ENCODE data around the gene GSTT2B. TPM values are rescaled to one million over a fixed set of nuclear protein-coding genes. Genes with fewer than 3 reads are reported as not detected.
"Not testable (repeated sequence)": the region's sequence is repeated elsewhere in the genome, so short reads cannot be mapped to it uniquely, and the experiment has no call there.

GSTT2B gene
- total RNA-seq, 2 experiments from 2014 or later, result not detected

DNA sequence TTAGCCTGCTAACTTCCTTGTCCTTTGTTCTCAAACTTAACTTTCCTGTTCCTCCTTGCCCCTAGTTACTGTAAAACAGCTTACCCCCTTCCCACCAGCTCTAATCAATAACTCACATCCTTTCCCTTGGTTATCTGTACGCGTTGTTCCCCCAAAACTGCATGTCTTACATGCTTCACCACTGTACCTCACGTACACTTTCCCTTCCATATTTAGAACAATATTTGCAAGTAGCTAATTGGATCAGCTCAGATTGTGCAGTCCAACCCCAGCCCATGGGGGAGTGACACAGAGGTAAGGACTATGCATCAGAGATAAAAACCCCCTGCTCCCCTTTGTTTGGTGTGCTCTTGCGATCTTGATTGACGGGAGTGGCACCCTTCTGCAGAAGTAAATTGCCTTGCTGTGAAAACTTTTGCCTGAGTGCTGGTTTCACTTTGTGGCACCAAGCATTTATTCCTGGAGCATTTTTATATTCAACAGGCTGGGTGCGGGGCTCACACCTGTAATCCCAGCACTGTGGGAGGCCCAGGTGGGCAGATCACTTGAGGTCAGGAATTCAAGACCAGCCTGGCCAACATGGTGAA is 35.9 kb downstream of the GSTT2B start:
- ChIA-PET CTCF (ENCODE audit: unreplicated experiment) (no interaction called here), POLR2A (no interaction called here)
- Histone ChIP-seq H3K79me2 (ENCODE audit: insufficient read depth, low read depth, low read length) (no peaks in the 10 kb centered on the region), H3K27ac (ENCODE audit: low read depth, low read length, poor library complexity, severe bottlenecking) (no peak overlapping the region), H3K4me3 (ENCODE audit: low read depth, low read length, poor library complexity, severe bottlenecking) (no peak overlapping the region), H3K4me1 (ENCODE audit: insufficient read depth, low read length, poor library complexity, severe bottlenecking) (peaks cover 21% of the 10 kb centered on the region), H3K36me3 (ENCODE audit: insufficient read depth, low read length) (peaks cover 70% of the 10 kb centered on the region), H4K20me1 (ENCODE audit: insufficient read depth, low read length) (no peaks in the 10 kb centered on the region), H2AFZ (ENCODE audit: low read length) (no peak overlapping the region), H3K9me2 (ENCODE audit: insufficient read depth, low read length) (no peaks in the 10 kb centered on the region), H3K4me2 (ENCODE audit: low read length) (no peak overlapping the region), H3K9me3 (ENCODE audit: low read length) (peaks cover 20% of the 10 kb centered on the region)
- no peak for TF ChIP-seq EZH2phosphoT487 (IDR thresholded peaks at IDR 0.05; ENCODE audit: borderline replicate concordance, low read depth, low read length)
- TF ChIP-seq, protein P1, sequence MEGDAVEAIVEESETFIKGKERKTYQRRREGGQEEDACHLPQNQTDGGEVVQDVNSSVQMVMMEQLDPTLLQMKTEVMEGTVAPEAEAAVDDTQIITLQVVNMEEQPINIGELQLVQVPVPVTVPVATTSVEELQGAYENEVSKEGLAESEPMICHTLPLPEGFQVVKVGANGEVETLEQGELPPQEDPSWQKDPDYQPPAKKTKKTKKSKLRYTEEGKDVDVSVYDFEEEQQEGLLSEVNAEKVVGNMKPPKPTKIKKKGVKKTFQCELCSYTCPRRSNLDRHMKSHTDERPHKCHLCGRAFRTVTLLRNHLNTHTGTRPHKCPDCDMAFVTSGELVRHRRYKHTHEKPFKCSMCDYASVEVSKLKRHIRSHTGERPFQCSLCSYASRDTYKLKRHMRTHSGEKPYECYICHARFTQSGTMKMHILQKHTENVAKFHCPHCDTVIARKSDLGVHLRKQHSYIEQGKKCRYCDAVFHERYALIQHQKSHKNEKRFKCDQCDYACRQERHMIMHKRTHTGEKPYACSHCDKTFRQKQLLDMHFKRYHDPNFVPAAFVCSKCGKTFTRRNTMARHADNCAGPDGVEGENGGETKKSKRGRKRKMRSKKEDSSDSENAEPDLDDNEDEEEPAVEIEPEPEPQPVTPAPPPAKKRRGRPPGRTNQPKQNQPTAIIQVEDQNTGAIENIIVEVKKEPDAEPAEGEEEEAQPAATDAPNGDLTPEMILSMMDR (conservative IDR thresholded peaks at IDR 0.05; ENCODE audit: low read length), result no peak
- intact Hi-C loops (cut with micrococcal nuclease; ENCODE audit: unreplicated experiment), result no loop called here
- no TSS peak for BruUV-seq (replicated peaks)
- DNase-seq (ENCODE audit: low spot score), result no peak

DNA sequence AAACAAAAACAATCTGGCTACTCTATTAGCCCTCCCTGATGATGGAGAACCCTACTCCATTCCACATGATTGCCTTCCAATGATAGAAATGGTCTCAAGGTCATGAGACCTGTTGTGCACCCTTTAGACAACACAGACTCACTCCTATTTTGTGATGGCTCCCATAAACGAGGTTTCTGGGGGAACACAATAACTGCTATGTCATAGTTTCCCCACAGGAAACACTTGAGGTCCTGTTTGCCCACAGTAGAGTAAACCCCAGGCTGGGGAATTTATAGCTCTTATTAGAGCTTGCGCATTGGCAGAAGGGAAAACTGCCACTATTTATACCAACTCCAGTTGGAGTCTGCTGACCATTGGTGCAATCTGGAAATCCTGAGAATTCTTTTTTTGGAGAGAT is 38.1 kb downstream of the GSTT2B start:
- H3K4me1 ChIP-seq (ENCODE audit: insufficient read depth, low read length, poor library complexity, severe bottlenecking), result peaks cover 2% of the 10 kb centered on the region
- H3K36me3 ChIP-seq (ENCODE audit: insufficient read depth, low read length), result peaks cover 67% of the 10 kb centered on the region
- no peak for DNase-seq (ENCODE audit: low spot score)
- H3K4me3 ChIP-seq (ENCODE audit: low read depth, low read length, poor library complexity, severe bottlenecking), result no peak overlapping the region
- CTCF ChIA-PET (ENCODE audit: unreplicated experiment), result no interaction called here
- no peak overlapping the region for H3K4me2 ChIP-seq (ENCODE audit: low read length)
- POLR2A ChIA-PET, result no interaction called here
- H3K27ac ChIP-seq (ENCODE audit: low read depth, low read length, poor library complexity, severe bottlenecking), result no peak overlapping the region
- TF ChIP-seq, protein P1 (conservative IDR thresholded peaks at IDR 0.05; ENCODE audit: low read length), result no peak
- no peak for TF ChIP-seq EZH2phosphoT487 (IDR thresholded peaks at IDR 0.05; ENCODE audit: borderline replicate concordance, low read depth, low read length)
- no peaks in the 10 kb centered on the region for H3K9me2 ChIP-seq (ENCODE audit: insufficient read depth, low read length)
- H4K20me1 ChIP-seq (ENCODE audit: insufficient read depth, low read length), result no peaks in the 10 kb centered on the region
- peaks cover 20% of the 10 kb centered on the region for H3K9me3 ChIP-seq (ENCODE audit: low read length)
- BruUV-seq (replicated peaks), result no TSS peak
- intact Hi-C loops (cut with micrococcal nuclease; ENCODE audit: unreplicated experiment), result no loop called here
- no peak overlapping the region for H2AFZ ChIP-seq (ENCODE audit: low read length)
- H3K79me2 ChIP-seq (ENCODE audit: insufficient read depth, low read depth, low read length), result no peaks in the 10 kb centered on the region

DNA sequence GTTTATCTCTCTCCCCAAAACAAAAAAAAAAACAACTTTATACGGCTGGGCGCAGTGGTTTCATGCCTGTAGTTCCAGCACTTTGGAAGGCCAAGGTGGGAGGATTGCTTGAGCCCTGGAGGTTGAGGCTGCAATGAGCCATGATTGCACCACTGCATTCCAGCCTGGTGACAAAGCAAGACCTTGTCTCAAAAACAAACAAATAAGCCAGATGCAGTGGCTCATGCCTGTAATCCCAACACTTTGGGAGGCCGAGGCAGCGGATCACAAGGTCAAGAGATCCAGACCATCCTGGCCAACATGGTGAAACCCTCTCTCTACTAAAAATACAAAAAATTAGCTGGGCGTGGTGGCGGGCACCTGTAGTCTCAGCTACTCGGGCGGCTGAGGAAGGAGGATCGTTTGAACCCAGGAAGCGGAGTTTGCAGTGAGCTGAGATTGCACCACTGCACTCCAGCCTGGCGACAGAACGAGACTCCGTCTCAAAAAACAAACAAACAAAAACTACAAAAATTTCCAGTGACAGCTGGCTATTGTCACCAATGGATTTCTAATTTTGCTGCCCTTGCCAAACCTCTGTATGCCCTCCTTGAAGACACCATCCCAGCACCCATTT is 39.3 kb downstream of the GSTT2B start:
- Histone ChIP-seq H3K36me3 (ENCODE audit: insufficient read depth, low read length) (peaks cover 59% of the 10 kb centered on the region), H3K9me3 (ENCODE audit: low read length) (peaks cover 16% of the 10 kb centered on the region)
- POLR2A ChIA-PET; H3K4me1 ChIP-seq (ENCODE audit: insufficient read depth, low read length, poor library complexity, severe bottlenecking); H3K79me2 ChIP-seq (ENCODE audit: insufficient read depth, low read depth, low read length); H4K20me1 ChIP-seq (ENCODE audit: insufficient read depth, low read length); DNase-seq (ENCODE audit: low spot score); BruUV-seq (replicated peaks); CTCF ChIA-PET (ENCODE audit: unreplicated experiment); H3K9me2 ChIP-seq (ENCODE audit: insufficient read depth, low read length); intact Hi-C loops (cut with micrococcal nuclease; ENCODE audit: unreplicated experiment); H3K4me2 ChIP-seq (ENCODE audit: low read length); H3K4me3 ChIP-seq (ENCODE audit: low read depth, low read length, poor library complexity, severe bottlenecking); H3K27ac ChIP-seq (ENCODE audit: low read depth, low read length, poor library complexity, severe bottlenecking); H2AFZ ChIP-seq (ENCODE audit: low read length): not testable (repeated sequence)

DNA sequence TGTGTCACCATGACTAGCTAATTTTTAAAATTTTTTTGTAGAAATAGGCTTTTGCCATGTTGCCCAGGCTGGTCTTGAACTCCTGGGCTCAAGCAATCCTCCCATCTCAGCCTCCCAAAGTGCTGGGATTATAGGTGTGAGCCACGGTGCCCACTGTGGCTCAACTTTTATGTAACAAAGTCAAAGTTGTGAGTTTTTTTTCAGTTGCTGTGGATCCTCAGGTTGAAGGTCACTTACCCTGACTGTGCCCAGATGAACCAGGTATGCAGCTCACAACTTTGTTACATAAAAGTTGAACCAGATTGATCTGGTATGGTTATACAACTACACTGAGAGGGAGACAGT is 40.8 kb downstream of the GSTT2B start:
- H3K27ac ChIP-seq (ENCODE audit: low read depth, low read length, poor library complexity, severe bottlenecking); DNase-seq (ENCODE audit: low spot score); CTCF ChIA-PET (ENCODE audit: unreplicated experiment); H3K4me1 ChIP-seq (ENCODE audit: insufficient read depth, low read length, poor library complexity, severe bottlenecking); H3K9me2 ChIP-seq (ENCODE audit: insufficient read depth, low read length); H3K4me3 ChIP-seq (ENCODE audit: low read depth, low read length, poor library complexity, severe bottlenecking); H3K4me2 ChIP-seq (ENCODE audit: low read length); BruUV-seq (replicated peaks); intact Hi-C loops (cut with micrococcal nuclease; ENCODE audit: unreplicated experiment); H2AFZ ChIP-seq (ENCODE audit: low read length); H4K20me1 ChIP-seq (ENCODE audit: insufficient read depth, low read length); H3K79me2 ChIP-seq (ENCODE audit: insufficient read depth, low read depth, low read length): not testable (repeated sequence)
- H3K36me3 ChIP-seq (ENCODE audit: insufficient read depth, low read length), result peaks cover 49% of the 10 kb centered on the region
- POLR2A ChIA-PET, result interaction anchor here (1.4 to 1.7 kb wide), 2 partner anchors 11 to 61 kb away, joined by 6 to 7 read pairs; no protein-coding TSS in a partner anchor
- peaks cover 15% of the 10 kb centered on the region; the same call in 1 of the 2 replicates for H3K9me3 ChIP-seq (ENCODE audit: low read length)

Measured in OCI-LY7 (cell line).